Measurements from ENCODE around the gene TMEM234.
"Not testable (repeated sequence)": the region's sequence is repeated elsewhere in the genome, so short reads cannot be mapped to it uniquely, and the experiment has no call there.

Gene TMEM234

GRCh38 chr1:32221980-32222755 is at the start of gene TMEM234, which contains the start of gene EIF3I:
TMEM234 (minus strand) TSS chr1:32222353; CDS start chr1:32222322, 31 bp downstream.
EIF3I (plus strand) TSS chr1:32222407; CDS start chr1:32222442, 35 bp downstream.
- peak; percentile 91 for DNase-seq

GRCh38 chr1:32269744-32270143 is 47.6 kb upstream of the TMEM234 start:
- no peak for DNase-seq

DNA sequence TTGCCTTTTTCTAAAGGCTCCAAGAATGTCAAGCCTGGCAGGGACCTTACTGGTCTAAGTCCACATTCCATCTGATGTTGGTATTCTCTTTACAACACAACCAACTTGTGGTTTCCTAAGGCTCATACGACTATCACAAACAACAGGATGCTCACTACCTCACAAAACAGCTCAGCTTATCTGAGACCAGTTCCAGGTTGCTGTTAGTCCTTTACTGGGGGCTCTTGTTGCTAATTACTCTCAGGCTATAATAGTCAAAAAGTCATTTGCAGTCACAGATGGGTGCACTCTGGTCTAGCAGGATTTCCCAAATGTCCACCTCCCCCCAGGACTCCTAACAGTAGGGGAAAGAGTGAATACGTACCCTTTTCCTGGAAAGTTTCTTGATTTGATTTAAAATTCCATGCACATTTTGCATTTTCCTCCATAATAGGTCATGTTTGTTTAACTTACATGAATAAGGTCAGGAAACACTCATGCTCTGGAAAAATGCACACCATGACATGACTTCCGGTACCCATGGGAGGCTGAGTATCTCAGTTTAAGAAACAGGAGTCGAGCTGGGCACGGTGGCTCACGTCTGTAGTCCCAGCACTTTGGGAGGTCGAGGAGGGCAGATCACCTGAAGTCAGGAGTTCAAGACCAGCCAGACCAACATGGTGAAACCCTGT is 44.9 kb upstream of the TMEM234 start:
- no peak for DNase-seq

GRCh38 chr1:32265846-32266245 is 43.7 kb upstream of the TMEM234 start:
- no peak for DNase-seq

GRCh38 chr1:32263744-32264143 is 41.6 kb upstream of the TMEM234 start:
- peak; percentile 18 for DNase-seq

DNA sequence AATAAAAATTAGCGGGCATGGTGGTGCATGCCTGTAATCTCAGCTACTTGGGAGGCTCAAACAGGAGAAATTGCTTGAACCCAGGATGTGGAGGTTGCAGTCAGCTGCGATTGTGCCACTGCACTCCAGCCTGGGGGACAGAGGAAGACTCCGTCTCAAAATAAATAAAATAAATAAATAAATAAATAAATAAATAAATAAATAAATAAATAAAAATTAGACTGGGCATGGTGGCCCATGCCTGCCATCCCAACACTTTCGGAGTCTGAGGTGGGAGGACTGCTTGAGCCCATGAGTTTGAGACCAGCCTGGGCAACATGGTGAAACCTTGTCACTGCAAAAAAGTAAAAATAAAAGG is 41.1 kb upstream of the TMEM234 start:
- not testable (repeated sequence) for DNase-seq

DNA sequence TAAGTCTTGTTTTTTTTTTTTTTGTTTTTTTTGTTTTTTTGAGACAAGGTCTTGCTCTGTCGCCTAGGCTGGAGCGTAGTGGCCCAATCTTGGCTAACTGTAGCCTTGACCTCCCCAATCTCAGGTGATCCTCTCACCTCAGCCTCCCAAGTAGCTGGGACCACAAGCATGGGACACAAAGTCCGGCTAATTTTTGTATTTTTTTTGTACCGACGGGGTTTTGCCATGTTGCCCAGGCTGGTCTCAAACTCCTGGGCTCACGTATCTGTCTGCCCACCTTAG is 35.0 kb upstream of the TMEM234 start:
- DNase-seq = no peak

DNA sequence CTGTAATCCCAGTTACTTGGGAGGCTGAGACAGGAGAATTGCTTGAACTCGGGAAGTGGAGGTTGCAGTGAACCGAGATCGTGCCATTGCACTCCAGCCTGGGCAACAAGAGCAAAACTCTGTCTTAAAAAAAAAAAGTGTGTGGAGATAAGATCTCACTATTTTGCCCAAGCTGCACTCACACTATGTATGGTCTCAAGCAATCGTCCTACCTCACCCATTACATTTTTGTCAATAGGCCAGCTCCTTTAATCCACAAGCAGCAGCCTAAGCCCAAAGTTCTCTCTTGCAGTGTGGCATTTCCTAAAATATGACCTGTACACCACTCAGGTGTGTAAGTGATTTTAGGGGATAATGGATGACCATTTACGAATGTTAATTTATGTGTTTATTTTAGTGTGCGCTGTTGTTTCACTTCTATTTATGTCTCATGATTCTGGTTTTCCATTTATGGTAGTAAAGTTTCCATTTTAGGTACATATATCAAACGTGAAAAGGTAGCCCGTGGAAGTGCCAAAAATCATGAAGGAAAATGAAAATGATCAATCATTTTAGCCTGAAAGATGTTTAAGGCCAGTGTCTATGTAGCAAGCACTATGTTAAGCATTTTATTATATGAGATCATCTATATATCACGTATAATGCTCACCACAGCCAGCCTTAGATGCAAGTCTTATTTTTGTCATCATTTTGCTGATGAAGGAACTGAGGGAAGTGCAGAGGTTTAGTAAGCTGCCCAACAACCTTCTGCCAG is 34.5 kb upstream of the TMEM234 start:
- no peak for DNase-seq

DNA sequence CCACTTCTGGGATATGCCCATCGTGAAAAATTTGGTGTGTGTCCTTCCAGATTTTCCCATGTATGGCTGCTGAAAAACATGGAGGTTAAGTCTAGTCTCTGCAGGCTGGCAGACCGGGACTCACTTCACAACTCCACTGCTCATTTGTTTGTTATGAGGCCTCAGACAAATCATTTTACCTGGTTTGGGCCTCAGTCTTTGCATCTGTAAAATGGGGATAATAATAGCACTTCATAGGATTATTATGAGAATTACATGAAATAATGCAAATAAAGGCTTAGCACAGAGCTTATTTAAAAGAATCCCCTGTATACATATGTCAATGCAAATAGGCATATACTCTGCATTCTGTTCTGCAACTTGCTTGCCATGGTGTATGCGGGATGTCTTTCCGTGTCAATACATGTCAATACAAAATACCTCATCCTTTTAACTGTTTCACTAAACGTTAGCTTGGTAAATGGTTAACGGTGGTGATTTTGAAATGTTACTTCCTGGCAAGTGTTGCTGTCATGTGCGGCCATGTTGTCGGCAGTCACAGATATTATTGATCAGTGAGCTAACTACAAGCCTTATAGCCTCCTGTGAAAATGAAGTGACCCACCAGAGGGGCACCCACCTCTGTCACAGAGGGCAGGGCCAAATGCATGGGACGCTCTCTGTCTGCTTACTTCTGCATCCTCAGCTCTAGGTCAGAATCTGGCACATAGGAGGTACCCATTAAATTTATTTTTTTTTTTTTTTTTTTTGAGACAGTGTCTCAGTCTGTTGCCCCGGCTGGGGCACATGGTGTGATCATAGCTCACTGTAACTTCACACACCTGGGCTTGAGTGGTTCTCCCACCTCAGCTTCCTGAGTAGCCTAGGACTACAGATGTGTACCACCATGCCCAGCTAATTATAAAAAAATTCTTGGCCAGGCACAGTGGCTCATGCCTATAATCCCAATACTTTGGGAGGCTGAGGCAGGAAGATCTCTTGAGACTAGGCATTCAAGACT is 33.2 kb upstream of the TMEM234 start:
- no peak for DNase-seq

- DNase-seq = peak; percentile 53
These were observed 29.0 kb upstream of the TMEM234 start, which contains the start of gene LCK for GRCh38 chr1:32250893-32251716. LCK (plus strand) TSS chr1:32251265; CDS start chr1:32274330, 23,065 bp downstream.

DNA sequence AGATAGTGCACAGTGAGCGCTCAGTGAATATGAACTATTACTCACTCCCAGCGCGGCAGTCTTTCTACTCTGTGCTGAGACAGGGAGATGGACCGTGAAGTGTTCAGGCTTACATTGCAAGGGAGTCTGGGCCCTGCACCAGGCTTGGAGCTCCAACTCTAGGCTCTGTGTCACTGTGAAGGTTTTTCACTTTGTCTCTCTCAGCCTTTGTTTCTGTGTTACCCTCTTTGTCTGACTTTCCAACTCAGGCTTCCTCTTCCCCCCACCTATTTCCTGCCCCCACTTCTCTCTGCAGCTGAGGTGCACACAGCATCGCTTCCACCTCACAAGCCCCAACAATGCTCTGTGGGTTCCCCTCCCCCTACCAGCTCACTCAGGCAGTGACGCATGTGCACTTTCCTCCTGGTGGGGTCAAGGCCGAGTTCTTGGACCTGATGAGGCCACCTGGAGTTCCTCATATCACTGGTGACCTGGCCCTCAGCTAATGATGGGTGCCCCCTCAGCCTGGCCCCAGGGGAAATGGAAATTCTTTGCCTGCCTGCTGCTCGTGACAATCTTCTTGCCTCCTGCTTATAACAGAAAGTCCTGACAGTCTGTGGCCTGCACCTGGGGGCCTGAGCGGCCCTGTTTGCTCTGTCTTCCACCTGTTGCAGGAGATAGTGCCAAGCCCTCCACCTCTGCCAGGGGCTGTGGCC is 27.8 kb upstream of the TMEM234 start:
- peak; percentile 89 for DNase-seq

DNA sequence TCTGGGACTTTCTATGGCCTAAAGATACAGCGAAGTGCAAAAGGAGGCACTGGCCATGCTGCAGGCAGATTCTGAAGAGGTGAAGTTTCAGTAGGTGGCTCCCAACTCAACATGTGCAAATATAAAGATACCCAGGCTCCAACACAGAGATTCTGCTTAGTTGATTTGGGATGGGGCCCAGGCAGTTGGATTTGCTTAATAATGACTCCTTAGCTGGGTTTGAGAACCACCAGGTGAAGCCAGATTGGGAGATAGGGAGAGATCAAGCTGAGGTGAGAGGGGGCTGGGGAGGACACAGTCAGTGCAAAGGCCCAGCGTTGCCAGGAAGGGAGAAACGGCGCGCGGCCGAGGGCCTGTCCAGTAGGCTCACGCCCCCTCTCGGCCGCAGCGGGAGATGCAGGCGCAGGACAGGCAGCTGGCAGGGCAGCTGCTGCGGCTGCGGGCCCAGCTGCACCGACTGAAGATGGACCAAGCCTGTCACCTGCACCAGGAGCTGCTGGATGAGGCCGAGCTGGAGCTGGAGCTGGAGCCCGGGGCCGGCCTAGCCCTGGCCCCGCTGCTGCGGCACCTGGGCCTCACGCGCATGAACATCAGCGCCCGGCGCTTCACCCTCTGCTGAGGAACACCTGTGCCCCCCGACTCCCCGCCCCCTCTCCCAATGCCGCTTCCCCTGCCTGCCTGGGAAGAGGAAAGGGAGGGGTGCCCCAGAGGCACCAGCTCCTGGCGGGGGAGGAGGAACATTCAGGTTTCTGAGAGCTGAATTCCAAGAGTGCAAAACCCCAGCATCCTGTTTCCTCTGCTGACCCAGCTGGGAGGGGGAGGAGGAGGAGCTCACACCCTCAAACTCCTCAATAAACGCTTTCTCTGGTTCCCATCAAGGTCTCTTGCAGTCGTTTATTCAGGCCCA is 26.1 kb upstream of the TMEM234 start:
- DNase-seq = peak; percentile 75

DNA sequence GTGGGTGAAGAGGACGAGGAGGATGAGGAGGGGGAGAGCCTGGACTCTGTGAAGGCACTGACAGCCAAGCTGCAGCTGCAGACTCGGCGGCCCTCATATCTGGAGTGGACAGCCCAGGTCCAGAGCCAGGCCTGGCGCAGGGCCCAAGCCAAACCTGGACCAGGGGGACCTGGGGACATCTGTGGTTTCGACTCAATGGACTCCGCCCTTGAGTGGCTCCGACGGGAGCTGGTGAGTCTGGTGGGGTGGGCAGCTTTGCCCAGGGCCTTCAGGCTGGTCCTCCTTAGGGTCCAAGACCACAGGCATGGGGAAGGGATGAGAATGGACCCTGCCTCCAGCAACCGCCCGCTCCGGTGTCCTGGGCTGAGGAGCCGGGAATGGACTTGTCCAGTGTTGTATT is 25.3 kb upstream of the TMEM234 start:
- DNase-seq = no peak

- DNase-seq = no peak
These were observed 24.7 kb upstream of the TMEM234 start, which contains the start of gene FAM167B for GRCh38 chr1:32246888-32247273. FAM167B (plus strand) TSS chr1:32247222; CDS start chr1:32247422, 200 bp downstream.

GRCh38 chr1:32242341-32242851 is 20.2 kb upstream of the TMEM234 start:
- no peak for DNase-seq

DNA sequence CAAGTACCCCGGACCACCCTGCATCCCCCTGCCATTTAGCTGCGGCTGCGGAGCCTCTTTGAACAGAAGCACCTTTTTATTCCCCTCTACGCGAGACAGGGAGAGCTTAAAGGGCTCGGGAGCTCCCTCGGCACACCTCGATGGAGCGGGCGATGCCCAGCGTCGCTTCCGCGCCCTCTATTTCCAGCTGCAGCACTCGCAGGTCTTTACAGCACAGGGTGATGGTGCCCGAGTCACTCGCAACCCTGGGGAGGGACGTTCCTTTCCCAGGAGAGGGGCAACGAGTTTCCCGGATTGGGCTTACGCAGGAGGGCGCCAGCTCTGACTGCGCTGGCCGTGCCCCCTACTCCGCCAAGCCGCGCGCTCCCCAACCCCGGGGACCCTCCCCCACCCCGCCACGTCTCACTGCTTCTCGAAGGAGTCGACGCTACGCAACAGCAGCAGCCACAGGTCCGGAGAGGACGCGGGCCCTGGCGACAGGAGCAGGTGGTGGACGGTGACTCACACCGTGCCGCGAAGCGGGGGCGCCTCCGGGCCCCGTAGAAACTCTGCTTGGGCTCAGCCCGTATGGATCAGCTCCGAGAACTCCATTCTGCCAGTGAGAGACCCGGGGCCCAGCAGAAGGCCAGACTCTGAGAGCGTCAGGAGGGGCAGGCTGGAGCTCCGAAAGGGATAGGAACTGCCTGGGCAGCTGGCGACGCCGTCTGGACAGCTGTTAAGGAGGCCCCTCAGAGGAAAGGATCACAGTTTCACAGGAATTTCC is 19.0 kb upstream of the TMEM234 start:
- DNase-seq = no peak

GRCh38 chr1:32240140-32240951 is 18.2 kb upstream of the TMEM234 start:
- peak; percentile 59 for DNase-seq

DNA sequence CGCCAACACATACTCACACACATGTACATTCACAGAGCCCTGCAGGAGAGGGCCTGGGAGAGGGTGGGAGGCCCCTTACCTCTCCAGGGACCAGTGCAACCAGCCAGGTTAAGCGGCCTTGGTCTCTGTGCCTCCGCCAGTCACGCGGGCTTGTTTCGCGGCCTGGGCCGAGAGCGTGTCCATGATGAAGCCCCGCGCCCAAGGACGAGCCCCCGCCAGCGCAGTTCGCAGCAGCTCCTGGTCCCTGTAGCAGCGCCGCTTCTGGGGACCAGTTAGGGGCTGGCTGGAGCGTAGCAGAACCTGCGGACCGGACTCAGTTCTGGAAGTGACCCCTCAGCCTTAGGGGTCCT is 17.6 kb upstream of the TMEM234 start:
- no peak for DNase-seq
